ENCODE data around the gene GPR84. TPM values are rescaled to one million over a fixed set of nuclear protein-coding genes. Genes with fewer than 3 reads are reported as not detected.

Gene GPR84
- total RNA-seq, 4 donors from 2014 or later, result 0.38 TPM; not detected in 3

- no peak for DNase-seq
- intact Hi-C loops (cut with DNase I), result loop anchor here (10.0 kb wide), 1 partner anchor 68 kb away; no protein-coding TSS in a partner anchor
- 64% methylated on average over 1 of the region's 8 CpGs; no CpG with 5 or more reads in 1 of the 2 donors for WGBS, 2 donors
Observed at GRCh38 chr12:54363047-54363446, 1.2 kb downstream of the GPR84 start.

GRCh38 chr12:54360717-54361456 lies 3.4 kb downstream of the GPR84 start:
- Histone ChIP-seq H3K27ac (no peak overlapping the region), H3K4me3 (no peak overlapping the region), H3K27me3 (no peaks in the 10 kb centered on the region), H3K36me3 (no peaks in the 10 kb centered on the region), H3K9me3 (no peaks in the 10 kb centered on the region), H3K4me1 (peaks cover 3 to 31% (median 10%) of the 10 kb centered on the region in 3 donors)
- intact Hi-C loops (cut with DNase I), result loop anchor here (10.0 kb wide), 1 partner anchor 66 kb away; no protein-coding TSS in a partner anchor
- peak; percentile 60 to 87 (median 74) for TF ChIP-seq CTCF (IDR thresholded peaks at IDR 0.05)
- no peak for TF ChIP-seq POLR2A (IDR thresholded peaks at IDR 0.05)
- no peak for DNase-seq
- 62 to 71% methylated on average over 16 of the region's 16 CpGs for WGBS, 2 donors

More at GRCh38 chr12:54363047-54363446, 1.2 kb downstream of the GPR84 start:
- H3K4me3 ChIP-seq, result no peak overlapping the region
- H3K27ac ChIP-seq, result no peak overlapping the region
- peaks cover 3 to 26% (median 10%) of the 10 kb centered on the region in 3 donors for H3K4me1 ChIP-seq
- no peaks in the 10 kb centered on the region for H3K27me3 ChIP-seq
- TF ChIP-seq CTCF (IDR thresholded peaks at IDR 0.05), result no peak
- TF ChIP-seq POLR2A (IDR thresholded peaks at IDR 0.05), result no peak
- H3K36me3 ChIP-seq, result no peaks in the 10 kb centered on the region
- H3K9me3 ChIP-seq, result no peaks in the 10 kb centered on the region

GRCh38 chr12:54359762-54360351 lies 4.4 kb downstream of the GPR84 start:
- peaks cover 3 to 31% (median 10%) of the 10 kb centered on the region in 3 donors for H3K4me1 ChIP-seq
- TF ChIP-seq POLR2A (IDR thresholded peaks at IDR 0.05) (no peak), CTCF (IDR thresholded peaks at IDR 0.05) (no peak)
- H3K36me3 ChIP-seq, result no peaks in the 10 kb centered on the region
- no peak for DNase-seq
- no peaks in the 10 kb centered on the region for H3K27me3 ChIP-seq
- H3K4me3 ChIP-seq, result peak overlapping the region; percentile 40 to 74 (median 64)
- no peaks in the 10 kb centered on the region for H3K9me3 ChIP-seq
- WGBS, 2 donors, result 56 to 60% methylated on average over 9 of the region's 9 CpGs
- H3K27ac ChIP-seq, result peak overlapping the region; percentile 75 to 94 (median 87)
- intact Hi-C loops (cut with DNase I), result loop anchor here (10.0 kb wide), 1 partner anchor 65 kb away; no protein-coding TSS in a partner anchor

GRCh38 chr12:54358945-54359761 lies 5.1 kb downstream of the GPR84 start:
- peak overlapping the region; percentile 75 to 94 (median 87) for H3K27ac ChIP-seq
- DNase-seq, result peak; percentile 85
- no peaks in the 10 kb centered on the region for H3K36me3 ChIP-seq
- peak in 1 of 4 donors; percentile 36 for TF ChIP-seq POLR2A (IDR thresholded peaks at IDR 0.05)
- TF ChIP-seq CTCF (IDR thresholded peaks at IDR 0.05), result no peak
- intact Hi-C loops (cut with DNase I), result no loop called here
- peaks cover 3 to 31% (median 10%) of the 10 kb centered on the region in 3 donors for H3K4me1 ChIP-seq
- H3K27me3 ChIP-seq, result no peaks in the 10 kb centered on the region
- no peaks in the 10 kb centered on the region for H3K9me3 ChIP-seq
- 0 to 1% methylated on average over 29 to 30 of the region's 40 CpGs for WGBS, 2 donors
- H3K4me3 ChIP-seq, result peak overlapping the region; percentile 40 to 74 (median 64)
